AG09309 (cell line): ENCODE measurements around the gene MYZAP.

Source experiments
- DNase-seq: peaks from one replicate; pipeline ENCODE4 v3.0.0-alpha.2; 2010; ENCODE audit warnings: low read depth
- H3K4me3 ChIP-seq: 2 replicates; pipeline ENCODE4 v1.5.1; 2011; ENCODE audit warnings: mild to moderate bottlenecking, low read depth, low read length, moderate library complexity; ENCODE audit not compliant: control insufficient read depth
- TF ChIP-seq, protein P1 (sequence below): IDR thresholded peaks from 2 replicates; pipeline ENCODE4 v1.5.1; 2011; ENCODE audit warnings: mild to moderate bottlenecking, low read depth, low read length, inconsistent platforms; ENCODE audit not compliant: insufficient read depth, control insufficient read depth; ENCODE audit errors: missing control alignments

Gene MYZAP

GRCh38 chr15:57567891-57568290 lies 23.8 kb upstream of the MYZAP start:
- no peak for DNase-seq
- TF ChIP-seq, protein P1, sequence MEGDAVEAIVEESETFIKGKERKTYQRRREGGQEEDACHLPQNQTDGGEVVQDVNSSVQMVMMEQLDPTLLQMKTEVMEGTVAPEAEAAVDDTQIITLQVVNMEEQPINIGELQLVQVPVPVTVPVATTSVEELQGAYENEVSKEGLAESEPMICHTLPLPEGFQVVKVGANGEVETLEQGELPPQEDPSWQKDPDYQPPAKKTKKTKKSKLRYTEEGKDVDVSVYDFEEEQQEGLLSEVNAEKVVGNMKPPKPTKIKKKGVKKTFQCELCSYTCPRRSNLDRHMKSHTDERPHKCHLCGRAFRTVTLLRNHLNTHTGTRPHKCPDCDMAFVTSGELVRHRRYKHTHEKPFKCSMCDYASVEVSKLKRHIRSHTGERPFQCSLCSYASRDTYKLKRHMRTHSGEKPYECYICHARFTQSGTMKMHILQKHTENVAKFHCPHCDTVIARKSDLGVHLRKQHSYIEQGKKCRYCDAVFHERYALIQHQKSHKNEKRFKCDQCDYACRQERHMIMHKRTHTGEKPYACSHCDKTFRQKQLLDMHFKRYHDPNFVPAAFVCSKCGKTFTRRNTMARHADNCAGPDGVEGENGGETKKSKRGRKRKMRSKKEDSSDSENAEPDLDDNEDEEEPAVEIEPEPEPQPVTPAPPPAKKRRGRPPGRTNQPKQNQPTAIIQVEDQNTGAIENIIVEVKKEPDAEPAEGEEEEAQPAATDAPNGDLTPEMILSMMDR, result no peak
- H3K4me3 ChIP-seq, result no peak overlapping the region

- no peak for DNase-seq
- no peak overlapping the region for H3K4me3 ChIP-seq
- TF ChIP-seq, protein P1, result no peak
Measured at GRCh38 chr15:57568299-57568698, 23.4 kb upstream of the MYZAP start.

DNA sequence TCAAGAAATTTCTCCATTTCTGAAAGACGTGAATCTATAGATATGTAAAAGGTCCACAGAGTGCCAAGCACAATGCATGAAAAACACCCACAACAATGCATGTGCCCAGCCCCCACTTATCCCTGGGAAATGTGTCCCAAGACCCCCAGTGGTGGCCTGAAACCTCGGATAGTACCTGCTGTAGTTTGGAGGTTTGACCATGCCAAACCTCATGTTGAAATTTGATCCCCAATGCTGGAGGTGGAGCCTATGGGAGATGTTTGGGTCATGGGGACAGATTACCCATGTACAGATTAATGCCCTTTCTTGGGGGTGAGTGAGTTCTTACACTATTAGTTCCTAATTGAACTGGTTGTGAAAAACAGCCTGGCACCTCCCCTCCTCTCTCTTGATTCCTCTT lies 21.4 kb upstream of the MYZAP start:
- TF ChIP-seq, protein P1, result no peak
- H3K4me3 ChIP-seq, result no peak overlapping the region
- DNase-seq, result no peak

- peak; percentile 39 for DNase-seq
- TF ChIP-seq, protein P1, result no peak
Measured at GRCh38 chr15:57570994-57571393, 20.7 kb upstream of the MYZAP start.

GRCh38 chr15:57571725-57572124 lies 20.0 kb upstream of the MYZAP start:
- DNase-seq, result no peak
- TF ChIP-seq, protein P1, result no peak
- no peak overlapping the region for H3K4me3 ChIP-seq

More at GRCh38 chr15:57570994-57571393, 20.7 kb upstream of the MYZAP start:
- H3K4me3 ChIP-seq, result no peak overlapping the region

GRCh38 chr15:57572468-57572867 lies 19.2 kb upstream of the MYZAP start:
- TF ChIP-seq, protein P1, result no peak
- no peak overlapping the region for H3K4me3 ChIP-seq
- peak; percentile 31 for DNase-seq

DNA sequence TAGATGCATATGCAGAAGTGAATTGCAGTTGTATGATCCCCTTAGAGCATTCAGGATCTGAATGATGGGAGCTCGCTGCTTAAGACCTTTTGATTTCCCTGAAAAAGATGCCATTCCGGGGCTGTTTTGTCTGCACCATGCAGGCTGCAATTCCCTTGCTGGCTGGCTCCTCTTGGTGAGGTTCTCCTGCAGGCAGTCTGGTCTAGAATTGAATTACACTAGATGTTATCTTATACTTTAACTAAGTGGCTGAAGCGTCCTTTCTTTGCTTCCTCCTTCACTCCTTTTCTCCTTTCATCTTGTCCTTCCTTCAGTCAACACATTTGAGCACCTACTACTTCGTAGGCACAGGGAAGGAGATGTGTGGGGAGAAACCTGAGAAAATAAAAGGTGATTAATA lies 18.6 kb upstream of the MYZAP start:
- TF ChIP-seq, protein P1, result no peak

More for the DNA sequence above, 18.6 kb upstream of the MYZAP start:
- H3K4me3 ChIP-seq, result no peak overlapping the region
- DNase-seq, result no peak
